PFSK-1 (cell line): Measurements from ENCODE around the gene IGSF9B.

ENCODE experiments used
- REST ChIP-seq, 2 experiments: IDR thresholded peaks; 2 replicates each; pipeline versions ENCODE4 v1.6.1 to v1.8.0; 2011 to 2012; ENCODE audit warnings: low read depth in 2 of 2, low read length in 2 of 2, control low read depth in 1 of 2, inconsistent platforms in 1 of 2, mild to moderate bottlenecking in 1 of 2, moderate library complexity in 1 of 2; ENCODE audit not compliant: insufficient read depth in 1 of 2
- TAF1 ChIP-seq: IDR thresholded peaks from 2 replicates; pipeline ENCODE4 v1.6.1; 2012; ENCODE audit warnings: low read length, control low read depth, borderline replicate concordance; ENCODE audit not compliant: insufficient read depth

GRCh38 chr11:133951327-133952198 lies 5.2 kb downstream of the IGSF9B start:
- TF ChIP-seq REST (IDR thresholded peaks at IDR 0.05; ENCODE audit: insufficient read depth in 1 of 2, low read depth in 2 of 2, low read length in 2 of 2), result no peak
- no peak for TF ChIP-seq TAF1
